Activated CD4-positive, CD25-positive, alpha-beta regulatory T cell (primary cell): ENCODE measurements around the gene SLC5A10.
"Not testable (repeated sequence)": the region's sequence is repeated elsewhere in the genome, so short reads cannot be mapped to it uniquely, and the experiment has no call there.

Source experiments
- DNase-seq, 4 experiments: peaks; one replicate each; lab custom pipeline; 2025; lab: John Stamatoyannopoulos, UW

SLC5A10 gene

GRCh38 chr17:19041871-19042270, 89.9 kb downstream of the SLC5A10 start:
- DNase-seq, result not testable (repeated sequence)

- not testable (repeated sequence) for DNase-seq
Observed at GRCh38 chr17:19042369-19042768, 90.4 kb downstream of the SLC5A10 start.

DNA sequence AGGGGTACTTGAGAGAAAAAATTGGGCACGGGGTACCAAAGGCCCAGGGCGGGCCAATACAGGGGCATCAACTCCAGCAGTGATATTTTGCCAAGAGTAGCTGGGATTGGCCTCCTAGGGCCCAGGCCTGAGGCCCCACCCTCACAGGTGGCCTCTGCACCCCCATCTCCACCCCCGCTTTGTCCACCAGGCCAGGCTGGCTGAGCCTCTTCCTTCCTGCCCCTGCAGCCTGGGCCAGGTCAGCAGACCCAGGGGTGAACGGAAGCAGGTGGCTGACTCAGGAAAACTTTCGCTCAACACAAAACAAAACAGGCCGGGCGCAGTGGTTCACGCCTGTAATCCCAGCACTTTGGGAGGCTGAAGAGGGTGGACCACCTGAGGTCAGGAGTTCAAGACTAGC, 91.1 kb downstream of the SLC5A10 start:
- not testable (repeated sequence) for DNase-seq

DNA sequence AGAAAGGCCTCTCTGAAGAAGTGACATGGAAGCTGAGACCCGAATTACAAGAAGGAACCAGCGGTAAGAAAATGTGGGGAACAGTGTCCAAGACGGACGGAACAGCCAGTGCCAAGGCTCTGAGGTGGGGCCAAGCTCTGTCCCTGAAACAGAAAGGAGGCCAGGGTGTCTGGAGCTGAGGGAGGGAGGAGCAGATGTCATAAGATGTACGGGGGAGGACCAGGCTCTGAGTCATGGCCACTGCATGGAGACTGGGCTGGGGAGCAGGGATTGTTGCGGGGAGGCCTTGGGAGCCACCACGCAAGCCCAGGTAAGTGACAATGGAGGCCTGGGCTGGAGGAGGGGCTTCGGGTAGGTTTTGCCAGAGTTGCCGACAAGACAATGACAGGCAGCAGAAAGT, 92.7 kb downstream of the SLC5A10 start:
- DNase-seq, result not testable (repeated sequence)

DNA sequence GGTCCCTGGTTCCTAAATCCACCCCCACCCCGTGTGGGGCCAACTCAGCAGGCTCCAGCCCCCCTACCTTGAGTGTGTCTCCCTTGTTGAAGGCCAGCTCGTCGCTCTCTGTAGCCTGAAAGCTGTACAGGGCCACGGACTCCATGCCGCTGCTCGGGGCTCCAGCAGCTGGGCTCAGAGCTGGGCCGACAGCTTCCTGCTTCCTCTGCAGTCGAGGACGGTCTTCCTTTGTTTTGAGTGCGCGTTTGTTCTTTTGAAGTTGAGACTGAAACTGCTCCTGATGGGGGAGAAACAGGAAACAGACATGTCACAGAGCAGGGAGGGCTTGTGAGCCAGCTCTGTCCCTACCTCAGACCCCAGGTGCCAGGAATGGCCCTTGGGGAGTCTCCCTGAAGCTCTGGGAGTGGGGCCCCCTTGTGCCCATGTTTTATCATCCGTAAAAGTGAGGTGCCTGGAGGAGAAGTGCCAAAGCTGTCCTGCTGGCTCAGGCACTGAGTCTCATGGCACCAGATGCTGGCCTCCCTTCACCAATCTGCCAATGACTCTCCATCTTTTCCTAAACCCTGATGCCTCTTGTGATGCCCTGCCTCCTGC, 94.9 kb downstream of the SLC5A10 start, which contains the start of gene GRAP:
Gene GRAP, minus strand, starts transcription at position 176 of the 594 bp plus-strand sequence. Its CDS starts 31 bp downstream, at position 145.
- DNase-seq, result not testable (repeated sequence)

DNA sequence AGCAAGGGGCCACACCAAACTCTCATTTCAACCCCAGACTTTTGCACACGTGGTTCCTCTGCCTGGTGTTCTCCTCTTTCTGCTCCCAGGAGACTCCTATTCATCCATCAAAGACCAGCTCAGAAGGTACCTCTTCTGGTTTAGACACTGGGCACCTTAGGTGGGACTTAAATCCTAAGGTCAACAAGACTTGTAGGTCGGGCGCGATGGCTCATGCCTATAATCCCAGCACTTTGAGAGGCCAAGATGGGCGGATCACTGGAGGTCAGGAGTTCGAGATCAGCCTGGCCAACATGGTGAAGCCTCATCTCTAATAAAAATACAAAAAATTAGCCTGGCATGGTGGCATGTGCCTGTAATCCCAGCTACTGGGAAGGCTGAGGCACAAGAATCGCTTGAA, 95.5 kb downstream of the SLC5A10 start:
- DNase-seq, result not testable (repeated sequence)

- DNase-seq, result not testable (repeated sequence)
Observed at GRCh38 chr17:19048826-19049225, 96.9 kb downstream of the SLC5A10 start.

- not testable (repeated sequence) for DNase-seq
Observed at GRCh38 chr17:19055447-19055846, 103.5 kb downstream of the SLC5A10 start.

DNA sequence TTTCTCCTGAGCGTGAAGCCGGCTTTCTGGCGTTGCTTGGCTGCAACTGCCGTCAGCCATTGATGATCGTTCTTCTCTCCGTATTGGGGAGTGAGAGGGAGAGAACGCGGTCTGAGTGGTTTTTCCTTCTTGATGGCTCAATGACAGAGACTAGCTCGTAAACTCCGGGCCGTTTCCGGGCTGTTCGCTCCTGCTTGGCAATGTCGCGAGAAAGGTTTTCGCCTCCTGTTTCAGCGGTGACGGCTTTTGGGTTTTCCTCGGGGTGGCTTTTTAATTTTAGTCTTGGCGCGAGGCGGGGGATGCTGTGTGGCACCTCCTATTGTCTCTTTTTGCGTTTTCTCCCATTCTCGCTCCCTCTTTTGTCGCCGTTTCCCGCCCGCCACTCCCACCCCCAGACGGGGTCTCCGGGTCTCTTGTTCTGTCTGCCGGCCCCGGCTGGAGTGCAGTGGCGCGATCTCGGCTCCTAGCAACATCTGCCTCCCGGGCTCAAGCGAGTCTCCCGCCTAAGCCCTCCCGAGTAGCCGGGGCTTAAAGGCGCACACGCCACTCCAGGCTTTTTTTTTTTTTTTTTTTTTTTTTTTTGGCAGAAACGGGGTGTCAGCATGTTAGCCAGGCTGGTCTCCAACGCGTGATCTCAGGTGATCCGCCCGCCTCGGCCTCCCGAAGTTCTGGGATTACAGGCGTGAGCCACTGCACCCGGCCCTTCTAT, 110.2 kb downstream of the SLC5A10 start:
- not testable (repeated sequence) for DNase-seq

GRCh38 chr17:19062718-19063325, 110.9 kb downstream of the SLC5A10 start:
- DNase-seq, result not testable (repeated sequence)

- DNase-seq, result not testable (repeated sequence)
Observed at GRCh38 chr17:19063326-19063956, 111.5 kb downstream of the SLC5A10 start.

GRCh38 chr17:19064378-19064777, 112.4 kb downstream of the SLC5A10 start:
- not testable (repeated sequence) for DNase-seq

GRCh38 chr17:19070318-19071168, 118.6 kb downstream of the SLC5A10 start:
- DNase-seq, result not testable (repeated sequence)
